Endothelial cell of umbilical vein (primary cell): ENCODE results near the gene KIAA1614. TPM values are rescaled to one million over a fixed set of nuclear protein-coding genes. Genes with fewer than 3 reads are reported as not detected.

ENCODE experiments used
- BruUV-seq: library from RNA; stranded (reverse); fragments of 400-500 nt; replicated peaks from 2 replicates; lab custom pipeline; 2021; lab: Mats Ljungman, UMichigan
- CTCF ChIA-PET: fragments of 300-600, 350-600 bp; sonication (Branson Sonifier 250); formaldehyde crosslinking; loops from one replicate; lab custom pipeline; 2021; ENCODE audit warnings: antibody characterized with exemption, inconsistent platforms; lab: Charles Lee
- POLR2A ChIA-PET: fragments of 300-600, 350-600 bp; sonication (Branson Sonifier 250); formaldehyde crosslinking; loops from one replicate; lab custom pipeline; 2021; ENCODE audit warnings: antibody characterized with exemption, inconsistent platforms; lab: Charles Lee
- DNase-seq: peaks from one replicate; pipeline ENCODE4 v3.0.0-alpha.2; 2011; ENCODE audit warnings: low read depth, low spot score
- FAIRE-seq: peaks from 2 replicates; lab custom pipeline; 2011; peaks lifted over from hg19 to GRCh38; lab: Jason Lieb, UNC
- H2AFZ ChIP-seq: 2 replicates; pipeline ENCODE4 v1.6.0; 2012; ENCODE audit warnings: low read depth, low read length, control low read depth, inconsistent platforms
- H3K27ac ChIP-seq: 2 replicates; pipeline ENCODE4 v1.5.1; 2011; ENCODE audit warnings: low read depth, mild to moderate bottlenecking, control low read depth, low read length, moderate library complexity; ENCODE audit not compliant: insufficient read depth
- H3K27me3 ChIP-seq, 2 experiments: 2 replicates each; pipeline versions ENCODE4 v1.6.0 to v1.6.1; 2011; ENCODE audit warnings: low read length in 2 of 2, mixed read lengths in 1 of 2; ENCODE audit not compliant: control insufficient read depth in 2 of 2, insufficient read depth in 2 of 2
- H3K36me3 ChIP-seq, 2 experiments: 2 replicates in 1 of 2; 3 replicates in 1 of 2; pipeline ENCODE4 v1.5.1; 2011; ENCODE audit warnings: low read length in 2 of 2, mild to moderate bottlenecking in 1 of 2, moderate library complexity in 1 of 2; ENCODE audit not compliant: control insufficient read depth in 2 of 2, insufficient read depth in 2 of 2; ENCODE audit errors: extremely low read depth in 1 of 2
- H3K4me1 ChIP-seq: 3 replicates; pipeline ENCODE4 v1.5.1; 2011; ENCODE audit warnings: mild to moderate bottlenecking, low read length; ENCODE audit not compliant: control insufficient read depth, insufficient read depth; ENCODE audit errors: extremely low read depth
- H3K4me2 ChIP-seq: 2 replicates; pipeline ENCODE4 v1.6.1; 2011; ENCODE audit warnings: low read length, control low read depth, mixed read lengths; ENCODE audit not compliant: insufficient read depth
- H3K4me3 ChIP-seq, 3 experiments: fragments of 200-600 bp in 1 of 3; sonication (generic), shearing (Covaris generic) in 1 of 3; replicated peaks in 1 of 3; 2 replicates each; pipeline ENCODE4 v1.5.1; 2011 to 2016; ENCODE audit warnings: control low read depth in 3 of 3, low read length in 3 of 3, mild to moderate bottlenecking in 2 of 3, inconsistent platforms in 1 of 3, low read depth in 1 of 3, moderate library complexity in 1 of 3; ENCODE audit not compliant: insufficient read depth in 1 of 3
- H3K79me2 ChIP-seq: 2 replicates; pipeline ENCODE4 v1.6.0; 2012; ENCODE audit warnings: low read length, inconsistent platforms; ENCODE audit not compliant: control insufficient read depth, insufficient read depth
- H3K9ac ChIP-seq: replicated peaks from 2 replicates; pipeline ENCODE3; 2011; ENCODE audit warnings: low read length, control low read depth; ENCODE audit not compliant: insufficient read depth; ENCODE audit errors: extremely low read depth
- H3K9me1 ChIP-seq: replicated peaks from 3 replicates; pipeline ENCODE4 v1.6.0; 2011; ENCODE audit warnings: mild to moderate bottlenecking, low read length; ENCODE audit not compliant: control insufficient read depth, insufficient read depth; ENCODE audit errors: extremely low read depth
- H3K9me3 ChIP-seq: replicated peaks from 2 replicates; pipeline ENCODE4 v1.5.1; 2012; ENCODE audit warnings: low read length, inconsistent platforms; ENCODE audit not compliant: control insufficient read depth, insufficient read depth
- H4K20me1 ChIP-seq: replicated peaks from 2 replicates; pipeline ENCODE3; 2011; ENCODE audit warnings: mild to moderate bottlenecking, low read length; ENCODE audit not compliant: control insufficient read depth, insufficient read depth; ENCODE audit errors: extremely low read depth
- FOS ChIP-seq: IDR thresholded peaks from 2 replicates; pipeline ENCODE4 v1.6.1; 2011; ENCODE audit warnings: mild to moderate bottlenecking, low read length, moderate library complexity, borderline replicate concordance; ENCODE audit not compliant: insufficient read depth
- GATA2 ChIP-seq: IDR thresholded peaks from 2 replicates; pipeline ENCODE4 v1.7.0; 2011; ENCODE audit warnings: low read depth, mild to moderate bottlenecking, moderate library complexity, mixed read lengths, low read length; ENCODE audit not compliant: insufficient read length, insufficient read depth
- MYC ChIP-seq: IDR thresholded peaks from one replicate; pipeline ENCODE4 v1.6.1; 2011; ENCODE audit warnings: mild to moderate bottlenecking, low read depth, low read length
- POLR2AphosphoS5 ChIP-seq: IDR thresholded peaks from 2 replicates; pipeline ENCODE4 v1.6.1; 2012; ENCODE audit warnings: low read depth, mild to moderate bottlenecking, control low read depth, low read length, moderate library complexity; ENCODE audit not compliant: insufficient read depth
- dilution Hi-C: fragments of 300-500 bp; cut with MboI; formaldehyde crosslinking; loops from one replicate; pipeline ENCODE4 v1.15.0; 2019; ENCODE audit warnings: low sequenced_read_pairs; ENCODE audit not compliant: extremely low pct_ligation_motif_present
- intact Hi-C: fragments of 100-400 bp; cut with micrococcal nuclease; formaldehyde crosslinking; loops from one replicate; pipeline ENCODE4 v1.10.0; 2022
- polyA plus RNA-seq, 4 experiments: library from polyadenylated mRNA; depleted of rRNA in 3 of 4; stranded (reverse) in 3 of 4; unstranded in 1 of 4; fragments of >200 nt; gene quantifications; 2 replicates each; pipeline versions ENCODE4 v1.2.1 to v1.2.3, GENCODE V29; 2011 to 2012; ENCODE audit warnings: missing spikeins in 1 of 4
- total RNA-seq: library from RNA; stranded (reverse); gene quantifications from 2 replicates; pipeline ENCODE4 v1.2.3, GENCODE V29; 2021
- TF ChIP-seq, protein P1 (sequence below): IDR thresholded peaks from 2 replicates; pipeline ENCODE4 v1.6.1; 2011; ENCODE audit not compliant: insufficient read depth, insufficient read length
- TF ChIP-seq, protein P2 (sequence below), 2 donors: IDR thresholded peaks; 1 replicate in 1 of 2; 2 replicates in 1 of 2; pipeline ENCODE4 v1.5.1; 2011; ENCODE audit warnings: low read length in 2 of 2, mild to moderate bottlenecking in 2 of 2, moderate library complexity in 2 of 2, control low read depth in 1 of 2, inconsistent platforms in 1 of 2, low read depth in 1 of 2; ENCODE audit not compliant: insufficient read depth in 1 of 2; ENCODE audit errors: extremely low read depth in 1 of 2

Gene KIAA1614
- total and polyA plus RNA-seq, 2 donors (not counting 3 experiments of a cell fraction or from before 2014, with no cell fraction given), result 1.0 to 2.0 TPM

GRCh38 chr1:180929389-180929788, 16.7 kb downstream of the KIAA1614 start:
- Histone ChIP-seq H2AFZ (no peak overlapping the region), H3K36me3 (no peaks in the 10 kb centered on the region), H3K9me3 (no peaks in the 10 kb centered on the region), H3K27ac (no peak overlapping the region), H3K4me3 (no peak overlapping the region), H4K20me1 (no peaks in the 10 kb centered on the region), H3K9me1 (no peaks in the 10 kb centered on the region), H3K9ac (no peak overlapping the region), H3K4me2 (no peak overlapping the region), H3K79me2 (no peaks in the 10 kb centered on the region), H3K27me3 (no peaks in the 10 kb centered on the region), H3K4me1 (no peaks in the 10 kb centered on the region)
- intact Hi-C loops (no loop called here), dilution Hi-C loops (no loop called here)
- no TSS peak for BruUV-seq
- POLR2A ChIA-PET, result no interaction called here
- TF ChIP-seq, protein P1, sequence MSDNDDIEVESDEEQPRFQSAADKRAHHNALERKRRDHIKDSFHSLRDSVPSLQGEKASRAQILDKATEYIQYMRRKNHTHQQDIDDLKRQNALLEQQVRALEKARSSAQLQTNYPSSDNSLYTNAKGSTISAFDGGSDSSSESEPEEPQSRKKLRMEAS, result no peak
- TF ChIP-seq FOS, result no peak
- FAIRE-seq (no peak), DNase-seq (no peak)
- CTCF ChIA-PET, result no interaction called here

GRCh38 chr1:180930687-180931086, 18.0 kb downstream of the KIAA1614 start:
- H3K9me1 ChIP-seq, result no peaks in the 10 kb centered on the region
- intact Hi-C loops, result no loop called here
- H2AFZ ChIP-seq, result no peak overlapping the region
- no peaks in the 10 kb centered on the region for H3K79me2 ChIP-seq
- H4K20me1 ChIP-seq, result no peaks in the 10 kb centered on the region
- no peak overlapping the region for H3K27ac ChIP-seq
- POLR2A ChIA-PET, result no interaction called here
- no peaks in the 10 kb centered on the region for H3K27me3 ChIP-seq
- no peak for DNase-seq
- CTCF ChIA-PET, result interaction anchor here (1.1 to 2.4 kb wide), 2 partner anchors 10 to 49 kb away, joined by 5 to 12 read pairs; no protein-coding TSS in a partner anchor
- FAIRE-seq, result no peak
- no TSS peak for BruUV-seq
- no peak overlapping the region for H3K4me3 ChIP-seq
- no peaks in the 10 kb centered on the region for H3K36me3 ChIP-seq
- TF ChIP-seq GATA2, result no peak
- TF ChIP-seq POLR2AphosphoS5, result no peak
- TF ChIP-seq, protein P2, sequence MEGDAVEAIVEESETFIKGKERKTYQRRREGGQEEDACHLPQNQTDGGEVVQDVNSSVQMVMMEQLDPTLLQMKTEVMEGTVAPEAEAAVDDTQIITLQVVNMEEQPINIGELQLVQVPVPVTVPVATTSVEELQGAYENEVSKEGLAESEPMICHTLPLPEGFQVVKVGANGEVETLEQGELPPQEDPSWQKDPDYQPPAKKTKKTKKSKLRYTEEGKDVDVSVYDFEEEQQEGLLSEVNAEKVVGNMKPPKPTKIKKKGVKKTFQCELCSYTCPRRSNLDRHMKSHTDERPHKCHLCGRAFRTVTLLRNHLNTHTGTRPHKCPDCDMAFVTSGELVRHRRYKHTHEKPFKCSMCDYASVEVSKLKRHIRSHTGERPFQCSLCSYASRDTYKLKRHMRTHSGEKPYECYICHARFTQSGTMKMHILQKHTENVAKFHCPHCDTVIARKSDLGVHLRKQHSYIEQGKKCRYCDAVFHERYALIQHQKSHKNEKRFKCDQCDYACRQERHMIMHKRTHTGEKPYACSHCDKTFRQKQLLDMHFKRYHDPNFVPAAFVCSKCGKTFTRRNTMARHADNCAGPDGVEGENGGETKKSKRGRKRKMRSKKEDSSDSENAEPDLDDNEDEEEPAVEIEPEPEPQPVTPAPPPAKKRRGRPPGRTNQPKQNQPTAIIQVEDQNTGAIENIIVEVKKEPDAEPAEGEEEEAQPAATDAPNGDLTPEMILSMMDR (IDR thresholded peaks at IDR 0.05; ENCODE audit: extremely low read depth in 1 of 2, insufficient read depth in 1 of 2, low read depth in 1 of 2, low read length in 2 of 2), result no peak
- no peak for TF ChIP-seq FOS
- TF ChIP-seq, protein P1, result no peak
- TF ChIP-seq MYC, result no peak
- no peaks in the 10 kb centered on the region for H3K9me3 ChIP-seq
- H3K4me1 ChIP-seq, result no peaks in the 10 kb centered on the region
- dilution Hi-C loops, result no loop called here
- no peak overlapping the region for H3K9ac ChIP-seq
- H3K4me2 ChIP-seq, result no peak overlapping the region
